ENCODE results near the gene SORCS2. TPM values are rescaled to one million over a fixed set of nuclear protein-coding genes. Genes with fewer than 3 reads are reported as not detected.

SORCS2 gene
- polyA plus RNA-seq, 1 of the 3 experiments (the other 2 are of a cell fraction), result 1.6 TPM

DNA sequence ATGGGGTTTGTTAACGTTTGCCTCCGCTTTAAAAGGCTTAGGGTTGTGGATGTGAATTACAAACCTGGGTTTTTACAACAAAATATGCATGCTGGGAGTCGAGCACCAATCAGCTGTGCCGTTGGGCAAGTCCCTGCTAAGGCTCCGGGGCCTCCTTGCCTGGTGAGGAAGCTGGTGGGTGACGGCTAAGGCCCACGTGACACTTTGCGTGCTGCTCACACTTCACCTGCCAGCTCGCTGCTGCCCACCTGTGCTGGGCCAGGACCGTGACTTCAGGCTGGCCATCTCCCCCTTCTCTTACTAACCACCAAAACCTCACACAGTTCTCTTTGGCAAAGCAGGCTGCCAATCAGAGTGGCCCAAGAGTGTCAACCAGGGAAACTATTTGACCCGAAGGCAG lies 569.0 kb downstream of the SORCS2 start:
- Histone ChIP-seq H3K9ac (no peak overlapping the region), H2AFZ (ENCODE audit: low read depth) (no peak overlapping the region), H4K20me1 (ENCODE audit: insufficient read depth) (peaks cover 68% of the 10 kb centered on the region), H3K79me2 (ENCODE audit: insufficient read depth) (peaks cover 68% of the 10 kb centered on the region), H3K27ac (ENCODE audit: low read depth in 2 of 2, low read length in 1 of 2) (no peak overlapping the region), H3K9me3 (no peaks in the 10 kb centered on the region), H3K4me1 (ENCODE audit: control insufficient read depth in 1 of 2, insufficient read depth in 2 of 2, low read depth in 1 of 2, low read length in 1 of 2) (no peaks in the 10 kb centered on the region; a peak in 1 of 4 replicates), H3K4me2 (no peak overlapping the region), H3K4me3 (ENCODE audit: low read depth in 2 of 2, low read length in 1 of 2) (no peak overlapping the region; a peak in 1 of 4 replicates), H3K9me2 (no peaks in the 10 kb centered on the region), H3F3A (replicated peaks; ENCODE audit: insufficient read depth) (peaks cover 41% of the 10 kb centered on the region), H3K27me3 (ENCODE audit: insufficient read depth) (no peaks in the 10 kb centered on the region), H3K36me3 (replicated peaks in 1 of 2; ENCODE audit: control insufficient read depth in 1 of 2, insufficient read depth in 2 of 2, low read length in 1 of 2) (peaks cover 60 to 93% of the 10 kb centered on the region in 2 experiments)
- no peak for DNase-seq
- TF ChIP-seq RFX5 (IDR thresholded peaks at IDR 0.05; ENCODE audit: low read length), result no peak
- no peak for TF ChIP-seq GATA2 (CRISPR knock-in tag; IDR thresholded peaks at IDR 0.05)
- TF ChIP-seq RAD21 (IDR thresholded peaks at IDR 0.05; ENCODE audit: low read length), result no peak
- no peak for TF ChIP-seq NRF1 (IDR thresholded peaks at IDR 0.05; ENCODE audit: low read depth, low read length)
- TF ChIP-seq, protein P1, sequence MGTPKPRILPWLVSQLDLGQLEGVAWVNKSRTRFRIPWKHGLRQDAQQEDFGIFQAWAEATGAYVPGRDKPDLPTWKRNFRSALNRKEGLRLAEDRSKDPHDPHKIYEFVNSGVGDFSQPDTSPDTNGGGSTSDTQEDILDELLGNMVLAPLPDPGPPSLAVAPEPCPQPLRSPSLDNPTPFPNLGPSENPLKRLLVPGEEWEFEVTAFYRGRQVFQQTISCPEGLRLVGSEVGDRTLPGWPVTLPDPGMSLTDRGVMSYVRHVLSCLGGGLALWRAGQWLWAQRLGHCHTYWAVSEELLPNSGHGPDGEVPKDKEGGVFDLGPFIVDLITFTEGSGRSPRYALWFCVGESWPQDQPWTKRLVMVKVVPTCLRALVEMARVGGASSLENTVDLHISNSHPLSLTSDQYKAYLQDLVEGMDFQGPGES (IDR thresholded peaks at IDR 0.05; ENCODE audit: low read depth, low read length), result no peak
- no peak for TF ChIP-seq JUND (IDR thresholded peaks at IDR 0.05)
- TF ChIP-seq TCF12 (IDR thresholded peaks at IDR 0.05), result no peak
- POLR2A ChIA-PET, result no interaction called here
- WGBS (ENCODE audit: low lambda C conversion rate), result 98% methylated on average over 10 of the region's 11 CpGs
- CTCF ChIA-PET, result interaction anchor here (0.6 to 7.4 kb wide), 43 partner anchors 8 to 965 kb away, joined by 3 to 135 read pairs (median 5); no protein-coding TSS in a partner anchor

DNA sequence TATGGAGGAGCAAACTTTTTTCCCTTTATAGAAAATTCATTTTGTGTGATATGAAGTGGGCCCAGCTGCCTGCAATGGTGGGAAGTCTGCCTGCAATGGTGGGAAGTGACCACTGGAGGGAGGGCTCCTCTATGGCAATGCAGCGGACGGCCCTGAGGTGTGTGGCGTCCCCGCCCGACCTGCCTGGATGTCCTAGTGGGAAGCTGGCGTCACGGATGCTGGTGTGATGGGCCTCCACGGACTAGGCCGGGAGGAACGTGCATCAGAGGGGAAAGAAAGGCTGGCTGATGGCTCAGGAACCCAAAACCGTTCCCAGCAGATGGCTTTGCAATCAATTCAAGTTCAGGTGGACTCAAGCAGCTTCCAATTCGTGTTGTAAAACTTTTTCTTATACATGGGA lies 569.4 kb downstream of the SORCS2 start:
- Histone ChIP-seq H3K9ac (no peak overlapping the region), H3K4me2 (no peak overlapping the region), H3K4me3 (ENCODE audit: low read depth in 2 of 2, low read length in 1 of 2) (no peak overlapping the region; a peak in 1 of 4 replicates), H3K27me3 (ENCODE audit: insufficient read depth) (no peaks in the 10 kb centered on the region), H2AFZ (ENCODE audit: low read depth) (no peak overlapping the region), H3K27ac (ENCODE audit: low read depth in 2 of 2, low read length in 1 of 2) (no peak overlapping the region; a peak in 1 of 4 replicates), H3K4me1 (ENCODE audit: control insufficient read depth in 1 of 2, insufficient read depth in 2 of 2, low read depth in 1 of 2, low read length in 1 of 2) (peaks cover 0 to 4% of the 10 kb centered on the region in 2 experiments; a peak in 1 of 4 replicates), H3F3A (replicated peaks; ENCODE audit: insufficient read depth) (peaks cover 41% of the 10 kb centered on the region), H4K20me1 (ENCODE audit: insufficient read depth) (peaks cover 68% of the 10 kb centered on the region), H3K9me3 (no peaks in the 10 kb centered on the region), H3K9me2 (no peaks in the 10 kb centered on the region), H3K36me3 (replicated peaks in 1 of 2; ENCODE audit: control insufficient read depth in 1 of 2, insufficient read depth in 2 of 2, low read length in 1 of 2) (peaks cover 64 to 93% of the 10 kb centered on the region in 2 experiments), H3K79me2 (ENCODE audit: insufficient read depth) (peaks cover 72% of the 10 kb centered on the region)
- POLR2A ChIA-PET, result no interaction called here
- 71% methylated on average over 12 of the region's 12 CpGs for WGBS (ENCODE audit: low lambda C conversion rate)
- DNase-seq, result peak; percentile 91
- CTCF ChIA-PET, result interaction anchor here (0.6 to 7.4 kb wide), 51 partner anchors 9 to 965 kb away, joined by 3 to 135 read pairs (median 5); no protein-coding TSS in a partner anchor
- TF ChIP-seq, protein P2, sequence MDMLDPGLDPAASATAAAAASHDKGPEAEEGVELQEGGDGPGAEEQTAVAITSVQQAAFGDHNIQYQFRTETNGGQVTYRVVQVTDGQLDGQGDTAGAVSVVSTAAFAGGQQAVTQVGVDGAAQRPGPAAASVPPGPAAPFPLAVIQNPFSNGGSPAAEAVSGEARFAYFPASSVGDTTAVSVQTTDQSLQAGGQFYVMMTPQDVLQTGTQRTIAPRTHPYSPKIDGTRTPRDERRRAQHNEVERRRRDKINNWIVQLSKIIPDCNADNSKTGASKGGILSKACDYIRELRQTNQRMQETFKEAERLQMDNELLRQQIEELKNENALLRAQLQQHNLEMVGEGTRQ (IDR thresholded peaks at IDR 0.05; ENCODE audit: borderline replicate concordance, low read depth, low read length), result no peak
- TF ChIP-seq JUND (IDR thresholded peaks at IDR 0.05) (no peak), SIN3A (IDR thresholded peaks at IDR 0.05; ENCODE audit: borderline replicate concordance, low read depth, low read length) (no peak), RCOR1 (IDR thresholded peaks at IDR 0.05; ENCODE audit: low read length) (no peak), GATA2 (CRISPR knock-in tag; IDR thresholded peaks at IDR 0.05) (no peak), MEF2A (IDR thresholded peaks at IDR 0.05; ENCODE audit: borderline replicate concordance, low read depth) (no peak), SMC3 (IDR thresholded peaks at IDR 0.05; ENCODE audit: low read depth, low read length) (peak; percentile 68), RAD21 (IDR thresholded peaks at IDR 0.05; ENCODE audit: low read length) (peak; percentile 73), EP300 (IDR thresholded peaks at IDR 0.05; ENCODE audit: borderline replicate concordance in 1 of 2, low read depth in 1 of 2, low read length in 1 of 2) (no peak)
- TF ChIP-seq, protein P1 (IDR thresholded peaks at IDR 0.05; ENCODE audit: low read depth, low read length), result no peak
- TF ChIP-seq, protein P3, sequence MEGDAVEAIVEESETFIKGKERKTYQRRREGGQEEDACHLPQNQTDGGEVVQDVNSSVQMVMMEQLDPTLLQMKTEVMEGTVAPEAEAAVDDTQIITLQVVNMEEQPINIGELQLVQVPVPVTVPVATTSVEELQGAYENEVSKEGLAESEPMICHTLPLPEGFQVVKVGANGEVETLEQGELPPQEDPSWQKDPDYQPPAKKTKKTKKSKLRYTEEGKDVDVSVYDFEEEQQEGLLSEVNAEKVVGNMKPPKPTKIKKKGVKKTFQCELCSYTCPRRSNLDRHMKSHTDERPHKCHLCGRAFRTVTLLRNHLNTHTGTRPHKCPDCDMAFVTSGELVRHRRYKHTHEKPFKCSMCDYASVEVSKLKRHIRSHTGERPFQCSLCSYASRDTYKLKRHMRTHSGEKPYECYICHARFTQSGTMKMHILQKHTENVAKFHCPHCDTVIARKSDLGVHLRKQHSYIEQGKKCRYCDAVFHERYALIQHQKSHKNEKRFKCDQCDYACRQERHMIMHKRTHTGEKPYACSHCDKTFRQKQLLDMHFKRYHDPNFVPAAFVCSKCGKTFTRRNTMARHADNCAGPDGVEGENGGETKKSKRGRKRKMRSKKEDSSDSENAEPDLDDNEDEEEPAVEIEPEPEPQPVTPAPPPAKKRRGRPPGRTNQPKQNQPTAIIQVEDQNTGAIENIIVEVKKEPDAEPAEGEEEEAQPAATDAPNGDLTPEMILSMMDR (IDR thresholded peaks at IDR 0.05), result peak; percentile 72

All from SK-N-SH (cell line).